ENCODE results near the gene SPTBN4. TPM values are rescaled to one million over a fixed set of nuclear protein-coding genes. Genes with fewer than 3 reads are reported as not detected.
"Not testable (repeated sequence)": the region's sequence is repeated elsewhere in the genome, so short reads cannot be mapped to it uniquely, and the experiment has no call there.

SPTBN4 gene
- 1 to 10 TPM in 3 of 4 donors, under 1 TPM in 1; 0.92 to 2.2 (median 1.6) TPM for polyA plus RNA-seq (ENCODE audit: insufficient read length in 4 of 4)

DNA sequence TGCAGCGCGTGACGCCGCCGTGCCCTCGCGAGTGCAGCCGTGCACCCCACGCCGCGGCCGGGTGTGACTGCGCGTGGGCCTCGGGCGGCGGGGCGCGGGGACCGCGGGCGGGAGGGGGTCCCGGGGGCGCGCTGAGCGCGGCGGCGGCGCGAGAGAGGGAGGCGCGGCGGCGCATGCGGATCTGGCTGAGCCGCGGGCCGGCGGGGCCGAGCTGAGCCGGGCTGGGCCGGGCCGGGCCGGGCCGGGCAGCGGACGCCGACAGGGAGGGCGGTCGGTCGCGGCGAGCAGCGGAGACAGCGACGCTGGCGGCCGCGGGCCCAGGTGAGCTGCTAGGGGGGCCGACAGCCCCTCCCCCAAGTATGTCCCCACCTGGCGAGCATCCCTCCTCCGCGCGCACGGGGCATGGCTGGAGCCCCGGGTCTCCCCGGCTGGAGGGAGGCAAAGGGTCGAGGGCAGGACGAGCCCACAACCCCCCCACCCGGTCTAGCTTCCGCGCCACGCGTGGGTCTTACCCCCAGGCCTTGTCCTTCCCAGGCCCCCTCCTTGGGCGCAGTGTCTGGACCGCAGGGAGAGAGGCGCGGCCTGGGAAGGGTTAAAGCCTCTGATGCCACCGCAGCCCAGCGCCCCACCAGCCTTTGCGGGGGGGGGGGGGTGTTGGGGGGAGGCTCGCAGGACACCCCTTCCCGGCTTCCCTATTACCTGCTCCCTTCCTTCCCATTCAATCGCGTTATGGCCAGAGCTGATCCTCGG is at the start of gene SPTBN4:
Gene SPTBN4 (plus strand): TSS at position 17 of the 750 bp plus-strand sequence. CDS start 5,621 bp downstream, outside the sequence.
- no peak for DNase-seq (ENCODE audit: low read depth in 4 of 4, low spot score in 2 of 4)

DNA sequence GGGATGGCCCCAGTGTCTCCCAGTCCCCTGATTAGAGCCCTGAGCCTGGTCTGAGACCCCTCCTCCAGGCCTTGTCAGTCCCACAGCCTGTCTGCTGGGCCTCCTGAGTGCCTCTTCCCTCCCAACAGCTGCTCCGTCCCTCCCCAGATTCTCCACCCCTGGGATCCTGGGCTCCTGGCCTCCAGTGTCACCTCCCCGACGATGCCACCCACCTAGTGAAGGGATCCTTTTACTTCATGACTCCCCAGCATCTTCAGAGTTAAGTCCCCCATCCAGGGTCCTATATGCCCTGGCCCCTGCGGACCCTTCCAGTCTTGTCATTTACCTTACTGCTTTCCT is 49.2 kb upstream of the SPTBN4 start:
- DNase-seq (ENCODE audit: low read depth in 4 of 4, low spot score in 2 of 4) = no peak

DNA sequence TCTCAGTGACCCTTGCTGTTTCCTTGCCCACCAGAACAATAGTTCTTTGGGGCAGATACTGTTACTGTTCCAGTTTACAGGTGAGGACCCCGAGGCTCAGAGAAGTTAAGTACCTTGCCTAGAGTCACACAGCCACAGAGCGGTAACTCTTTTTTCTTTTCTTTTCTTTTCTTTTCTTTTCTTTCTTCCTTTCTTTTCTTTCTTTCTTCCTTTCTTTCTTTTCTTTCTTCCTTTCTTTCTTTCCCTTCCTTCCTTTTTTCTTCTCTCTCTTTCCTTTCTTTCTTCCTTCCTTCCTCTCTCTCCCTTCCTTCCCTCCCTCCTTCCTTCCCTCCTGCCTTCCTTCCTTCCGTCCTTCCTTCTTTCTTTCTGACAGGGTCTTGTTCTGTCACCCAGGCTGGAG is 48.8 kb upstream of the SPTBN4 start:
- no peak for DNase-seq (ENCODE audit: low read depth in 4 of 4, low spot score in 2 of 4)

DNA sequence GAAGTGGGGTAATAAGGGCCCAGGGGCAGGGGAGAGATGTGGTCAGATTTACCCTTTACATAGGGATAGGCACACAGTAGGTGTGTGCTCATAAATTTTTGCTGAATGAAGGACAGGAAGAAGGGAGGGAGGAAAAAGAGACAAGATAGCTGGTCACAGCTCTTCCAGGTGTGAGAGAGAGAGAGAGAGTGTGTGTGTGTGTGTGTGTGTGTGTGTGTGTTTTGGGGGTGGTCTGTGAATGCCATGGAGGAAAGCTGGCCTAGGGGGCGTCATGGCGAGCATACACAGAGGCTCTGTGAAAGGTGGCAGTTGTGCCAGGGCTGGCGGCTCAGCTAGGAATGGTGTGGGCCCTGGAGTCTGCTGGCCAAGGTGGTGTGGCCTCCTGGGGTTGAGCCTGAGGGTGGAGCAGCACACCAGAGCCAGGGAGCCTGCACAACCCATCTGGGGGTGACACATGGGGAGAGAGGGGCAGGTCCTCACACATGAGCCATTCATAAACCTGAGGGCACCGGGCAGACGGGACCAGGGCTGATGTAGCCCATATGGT is 47.7 kb upstream of the SPTBN4 start:
- no peak for DNase-seq (ENCODE audit: low read depth in 4 of 4, low spot score in 2 of 4)

DNA sequence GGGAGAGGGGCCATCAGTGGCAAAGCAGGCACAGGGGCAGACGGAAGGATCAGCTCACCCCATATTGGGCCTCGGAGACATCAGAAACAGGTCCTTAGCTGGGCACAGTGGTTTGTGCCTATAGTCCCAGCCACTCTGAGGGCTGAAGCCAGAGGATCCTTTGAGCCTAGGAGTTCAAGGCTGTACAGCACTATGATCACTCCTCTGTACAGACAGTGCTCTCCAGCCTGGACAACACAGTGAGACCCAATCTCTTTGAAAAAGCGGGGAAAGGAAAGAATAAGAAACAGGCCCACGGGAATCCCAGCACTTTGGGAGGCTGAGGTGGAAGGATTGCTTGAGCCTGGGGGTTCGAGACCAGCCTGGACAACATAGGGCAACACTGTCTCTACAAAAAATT is 47.0 kb upstream of the SPTBN4 start:
- DNase-seq (ENCODE audit: low read depth in 4 of 4, low spot score in 2 of 4) = no peak

DNA sequence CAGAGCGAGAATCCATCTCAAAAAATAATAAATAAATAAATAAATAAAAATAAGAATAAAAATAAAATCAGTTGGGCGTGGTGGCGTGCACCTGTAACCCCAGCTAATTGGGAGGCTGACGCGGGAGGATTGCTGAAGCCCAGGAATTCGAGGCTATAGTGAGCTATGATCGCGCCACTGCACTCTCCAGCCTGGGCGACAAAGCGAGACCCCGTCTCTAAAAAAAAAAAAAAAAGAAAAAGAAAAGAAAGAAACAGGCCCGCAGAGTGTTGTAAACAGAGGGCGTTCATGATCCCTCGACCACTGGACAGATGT is 46.4 kb upstream of the SPTBN4 start:
- no peak for DNase-seq (ENCODE audit: low read depth in 4 of 4, low spot score in 2 of 4)

DNA sequence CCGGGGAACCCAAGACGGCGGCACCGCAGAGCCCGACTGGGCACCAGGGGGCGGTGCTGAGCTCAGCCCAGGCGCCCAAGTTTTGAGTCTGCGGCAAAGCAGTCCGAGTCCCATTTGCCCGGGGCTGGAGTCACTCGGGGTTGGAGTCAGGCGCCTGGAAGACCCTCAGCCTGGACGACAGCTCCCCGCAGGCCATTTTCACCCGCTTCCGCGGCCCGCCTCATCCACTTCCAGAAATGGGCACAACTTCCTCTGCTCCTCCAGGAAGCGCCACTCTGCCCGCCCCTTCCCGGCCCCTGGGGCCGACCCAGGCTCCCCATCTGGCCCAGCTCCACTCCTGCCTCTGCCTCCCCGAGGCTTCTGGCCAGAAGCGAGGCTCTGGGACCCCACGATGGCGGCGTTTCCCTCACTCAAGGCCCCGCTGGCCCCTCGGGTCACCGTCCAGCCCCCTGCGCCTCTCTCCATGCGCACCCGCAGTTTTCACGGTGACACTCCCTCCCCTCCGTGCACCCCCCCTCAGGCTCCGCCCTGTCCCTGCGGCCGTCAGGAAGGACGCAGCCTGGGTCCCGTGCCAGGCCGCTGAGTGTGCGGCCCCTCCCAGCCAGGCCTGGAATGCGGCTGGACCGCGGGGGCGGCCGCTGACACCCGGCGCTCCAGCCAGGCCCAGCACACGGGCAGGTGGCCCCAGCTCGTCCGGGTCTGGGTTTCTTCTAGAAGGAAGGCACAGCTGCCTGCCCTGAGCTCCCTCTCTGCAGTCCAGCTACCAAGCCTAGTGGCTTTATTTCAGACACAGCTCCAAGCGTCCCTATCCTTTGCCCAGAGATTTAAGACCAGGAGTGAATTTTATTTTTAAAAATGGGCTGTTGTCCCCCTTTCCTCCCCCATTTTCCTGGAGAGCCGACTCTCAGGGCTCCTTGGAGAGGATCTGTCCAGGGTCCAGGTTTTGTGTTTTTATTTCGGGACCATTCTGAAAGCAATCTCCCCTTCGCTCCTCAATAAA is 45.7 kb upstream of the SPTBN4 start:
- peak in 3 of 4 donors; percentile 75 to 88 (median 81) for DNase-seq (ENCODE audit: low read depth in 4 of 4, low spot score in 2 of 4)

DNA sequence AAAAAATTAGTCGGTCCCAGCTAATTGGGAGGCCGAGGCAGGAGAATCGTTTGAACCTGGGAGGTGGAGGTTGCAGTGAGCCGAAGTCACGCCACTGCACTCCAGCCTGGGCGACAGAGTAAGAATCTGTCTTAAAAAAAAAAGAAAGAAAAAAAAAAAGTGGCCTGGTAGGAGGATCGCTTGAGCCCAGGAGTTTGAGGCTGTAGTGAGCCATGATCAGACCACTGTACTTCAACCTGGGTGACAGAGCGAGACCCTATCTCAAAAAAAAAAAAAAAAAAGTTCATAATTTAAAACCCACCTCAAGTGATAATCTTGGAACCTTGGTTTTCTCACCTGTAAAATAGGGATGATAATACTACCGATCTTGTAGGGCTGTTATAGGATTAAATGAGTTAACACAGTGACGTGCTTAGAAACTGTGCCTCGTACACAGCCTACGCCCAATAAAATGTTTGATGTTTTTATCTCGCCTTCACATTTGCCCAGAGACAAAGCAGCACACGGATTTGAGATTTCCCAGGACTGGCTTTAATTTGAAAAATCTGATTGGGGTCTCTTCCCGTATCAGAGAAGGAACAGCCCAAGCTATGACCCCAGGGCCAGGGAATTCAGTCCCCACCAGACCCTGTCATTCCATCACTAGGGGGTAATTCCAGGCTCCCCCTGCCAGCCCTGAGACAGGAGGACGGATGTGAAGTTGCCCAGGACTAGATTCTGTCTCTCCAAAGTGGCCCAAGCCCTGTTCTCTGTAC is 44.6 kb upstream of the SPTBN4 start:
- DNase-seq (ENCODE audit: low read depth in 4 of 4, low spot score in 2 of 4) = no peak

DNA sequence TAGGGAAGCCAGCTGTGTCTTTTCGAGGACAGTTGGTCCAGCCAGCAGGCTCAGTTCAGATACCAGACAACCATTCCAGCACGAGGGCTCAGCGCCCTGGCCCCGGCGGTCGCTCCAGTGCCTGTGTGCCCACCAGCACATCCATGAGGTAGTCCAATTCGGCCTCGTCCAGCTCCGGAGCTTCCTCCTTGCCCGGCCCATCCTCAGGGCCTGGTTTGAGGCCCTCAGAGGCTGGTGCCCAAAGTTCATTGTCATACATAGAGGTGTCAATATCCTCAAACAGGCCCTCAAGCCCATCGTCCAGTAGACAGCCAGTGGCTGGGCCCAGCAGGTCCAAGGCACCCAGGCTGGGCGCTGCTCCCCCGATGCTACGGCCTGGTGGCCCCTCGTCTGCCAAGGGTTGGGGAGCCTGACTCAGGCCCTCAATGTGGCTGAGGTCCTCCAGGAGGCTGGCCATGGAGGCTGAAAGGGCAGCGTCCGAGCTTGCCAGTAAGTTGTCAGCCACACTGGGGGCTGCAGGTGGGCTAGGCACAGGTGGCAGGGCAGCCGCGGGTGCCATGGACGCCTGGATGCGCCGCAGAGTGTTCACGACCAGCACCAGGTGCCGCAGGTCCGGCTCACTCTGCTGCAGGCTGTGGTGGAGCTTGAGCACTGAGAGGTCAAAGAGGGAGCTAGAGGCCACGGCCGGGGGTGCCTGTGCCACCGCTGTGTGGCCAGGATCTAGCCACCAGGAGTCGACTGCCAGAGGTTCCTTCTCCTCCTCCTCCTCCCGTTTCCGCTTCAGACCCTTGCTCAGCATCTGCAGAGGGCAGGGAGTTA is 43.8 kb upstream of the SPTBN4 start:
- DNase-seq (ENCODE audit: low read depth in 4 of 4, low spot score in 2 of 4) = no peak

DNA sequence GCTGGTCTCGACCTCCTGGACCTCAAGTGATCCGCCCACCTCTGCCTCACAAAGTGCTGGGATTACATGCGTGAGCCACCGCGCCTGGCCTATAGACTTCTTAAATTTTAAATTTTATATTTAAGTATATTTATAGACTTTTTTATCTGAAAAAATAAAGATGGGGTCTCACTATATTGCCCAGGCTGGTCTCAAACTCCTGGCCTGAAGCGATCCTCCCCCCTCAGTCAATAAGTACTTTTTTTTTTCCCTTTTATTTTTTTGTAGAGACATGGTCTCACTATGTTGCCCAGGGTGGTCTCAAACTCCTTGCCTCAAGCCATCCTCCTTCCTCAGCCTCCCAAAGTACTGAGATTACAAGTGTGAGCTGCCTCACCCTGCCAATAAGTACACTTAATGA is 42.9 kb upstream of the SPTBN4 start:
- DNase-seq (ENCODE audit: low read depth in 4 of 4, low spot score in 2 of 4) = no peak

DNA sequence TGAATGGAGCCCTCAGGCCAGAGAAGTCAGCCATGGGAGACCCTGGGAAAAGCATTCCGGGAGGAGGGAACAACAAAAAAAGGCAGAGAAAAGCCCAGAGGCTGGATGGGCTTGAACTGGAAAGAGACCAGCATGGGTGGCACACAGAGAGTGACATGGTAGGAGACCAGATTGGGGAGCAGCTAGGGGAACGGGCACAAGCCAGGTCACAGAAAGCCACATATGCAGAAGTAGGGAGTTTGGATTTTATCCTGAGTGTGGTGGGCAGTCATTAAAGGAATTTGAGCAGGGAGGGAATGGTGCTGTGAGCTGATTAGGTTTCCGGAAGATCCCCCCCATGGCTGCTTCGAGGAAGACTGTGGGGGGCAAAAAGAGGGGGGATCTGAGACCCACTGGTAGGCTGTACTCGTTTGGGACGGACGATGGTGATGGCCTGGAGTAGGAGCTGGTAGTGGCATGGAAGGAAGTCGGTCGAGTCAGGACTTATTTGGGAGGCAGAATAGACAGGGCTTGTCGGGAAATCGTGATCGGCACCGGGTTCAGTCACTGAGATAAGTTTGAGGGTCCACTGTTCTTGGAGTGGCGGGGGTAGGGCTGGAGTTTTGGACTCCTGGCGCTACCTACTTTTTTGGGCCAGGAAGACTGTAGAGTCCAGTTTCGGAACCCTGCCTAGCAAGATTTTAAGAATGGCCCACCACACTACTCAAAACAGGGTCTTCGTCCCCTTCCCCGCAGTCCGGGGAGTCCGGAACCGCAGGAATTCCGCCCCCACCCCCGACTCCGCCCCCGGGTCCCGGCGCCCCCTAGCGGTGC is 42.0 kb upstream of the SPTBN4 start:
- DNase-seq (ENCODE audit: low read depth in 4 of 4, low spot score in 2 of 4) = no peak

DNA sequence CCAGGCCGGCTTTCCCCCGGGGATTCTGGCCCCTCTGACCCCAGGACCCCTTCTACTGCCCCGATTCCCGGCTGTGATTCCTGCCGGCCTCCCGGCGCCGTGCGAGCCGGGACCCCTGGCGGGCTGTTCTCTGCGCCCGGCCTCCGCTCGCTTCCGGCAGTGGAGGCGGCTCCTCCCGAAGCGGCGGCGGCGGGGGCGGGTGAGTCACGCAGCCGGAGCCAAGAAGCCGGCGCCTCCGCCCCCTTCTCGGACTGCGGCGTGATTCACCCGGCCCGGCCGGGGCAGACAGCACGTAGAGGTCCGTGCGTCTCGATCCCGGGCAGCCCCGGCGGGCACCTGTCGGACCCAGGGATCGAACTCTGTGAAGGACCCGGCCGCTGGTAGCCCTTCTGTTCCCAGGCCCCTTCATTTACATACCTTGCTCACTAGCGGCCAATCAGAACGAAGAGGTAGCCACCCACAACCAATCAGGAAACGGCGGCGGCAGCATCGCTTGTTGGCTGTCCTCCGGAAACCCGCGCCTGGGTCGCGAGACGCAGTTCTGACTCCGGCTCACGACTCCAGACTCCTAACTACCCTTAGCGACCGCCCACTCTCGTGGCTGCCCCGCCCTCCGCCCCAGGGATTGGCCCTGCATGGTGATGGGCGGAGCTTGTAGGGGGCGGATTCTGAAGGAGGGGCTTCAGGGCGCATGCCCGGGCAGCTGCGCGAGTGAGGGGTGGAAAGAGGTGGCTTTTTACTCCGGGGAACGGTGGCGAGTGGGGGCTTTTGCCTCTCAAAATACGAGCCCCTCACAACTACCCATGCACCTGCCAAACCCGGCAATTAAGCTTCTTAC is 41.1 kb upstream of the SPTBN4 start, which contains the start of gene SERTAD1:
Gene SERTAD1 (minus strand): TSS at position 543 of the 838 bp plus-strand sequence. CDS start 2,446 bp downstream, outside the sequence.
- DNase-seq (ENCODE audit: low read depth in 4 of 4, low spot score in 2 of 4) = peak; percentile 97 to 99 (median 98)

DNA sequence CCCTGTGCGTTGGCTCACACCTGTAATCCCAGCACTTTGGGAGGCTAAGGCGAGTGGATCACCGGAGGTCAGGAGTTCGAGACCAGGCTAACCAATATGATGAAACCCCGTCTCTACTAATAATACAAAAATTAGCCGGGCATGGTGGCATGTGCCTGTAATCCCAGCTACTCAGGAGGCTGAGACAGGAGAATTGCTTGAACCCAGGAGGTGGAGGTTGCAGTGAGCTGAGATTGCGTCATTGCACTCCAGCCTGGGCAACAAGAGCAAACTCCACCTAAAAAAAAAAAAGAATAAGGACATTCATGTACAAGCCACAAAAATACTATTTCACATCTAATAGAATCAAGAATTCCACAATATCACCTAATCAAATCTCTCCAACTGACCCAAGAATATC is 38.6 kb upstream of the SPTBN4 start:
- not testable (repeated sequence) for DNase-seq (ENCODE audit: low read depth in 4 of 4, low spot score in 2 of 4)

DNA sequence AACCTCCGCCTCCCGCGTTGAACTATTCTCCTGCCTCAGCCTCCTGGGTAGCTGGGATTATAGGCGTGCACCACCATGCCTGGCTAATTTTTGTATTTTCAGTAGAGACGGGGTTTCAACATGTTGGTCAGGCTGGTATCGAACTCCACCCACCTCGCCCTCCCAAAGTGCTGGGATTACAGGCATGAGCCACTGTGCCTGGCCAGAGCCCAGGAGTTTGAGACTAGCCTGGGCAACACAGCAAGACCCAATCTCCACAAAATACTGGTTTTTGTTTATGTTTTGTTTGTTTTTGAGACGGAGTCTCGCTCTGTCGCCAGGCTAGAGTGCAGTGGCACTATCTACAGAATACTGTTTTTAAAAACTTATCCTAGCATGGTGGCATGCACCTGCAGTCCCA is 36.6 kb upstream of the SPTBN4 start:
- DNase-seq (ENCODE audit: low read depth in 4 of 4, low spot score in 2 of 4) = not testable (repeated sequence)

DNA sequence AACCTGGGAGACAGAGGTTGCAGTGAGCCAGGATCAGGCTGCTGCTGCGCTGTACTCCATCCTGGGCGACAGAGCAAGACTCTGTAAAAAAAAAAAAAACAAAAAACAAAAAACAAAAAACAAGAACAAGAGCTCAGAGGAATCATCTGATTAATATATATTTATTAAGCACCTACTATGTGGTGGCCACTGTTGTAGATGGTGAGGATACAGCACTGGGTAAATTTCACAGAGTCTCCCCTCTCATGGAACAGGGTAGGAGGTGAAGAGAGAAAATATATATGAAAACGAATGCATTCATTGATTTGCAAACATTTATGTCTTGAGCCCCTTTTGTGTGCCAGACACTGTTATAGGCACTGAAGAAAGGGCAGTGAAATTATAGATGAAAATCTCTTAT is 35.1 kb upstream of the SPTBN4 start:
- DNase-seq (ENCODE audit: low read depth in 4 of 4, low spot score in 2 of 4) = no peak

DNA sequence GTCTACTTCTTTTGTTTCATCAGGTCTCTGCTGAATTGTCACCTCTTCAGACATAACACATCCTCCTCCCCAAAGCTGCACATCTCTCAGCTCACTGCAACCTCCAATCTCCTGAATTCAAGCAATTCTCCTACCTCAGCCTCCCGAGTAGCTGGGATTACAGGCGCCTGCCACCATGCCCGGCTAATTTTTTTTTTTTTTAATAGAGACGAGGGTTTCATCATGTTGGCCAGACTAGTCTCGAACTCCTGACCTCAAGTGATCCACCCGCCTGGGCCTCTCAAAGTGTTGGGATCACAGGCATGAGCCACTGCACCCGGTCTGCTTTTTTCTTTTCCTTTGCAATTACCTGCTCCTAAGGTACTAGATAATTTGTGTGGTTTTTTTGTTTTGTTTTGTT is 34.0 kb upstream of the SPTBN4 start:
- DNase-seq (ENCODE audit: low read depth in 4 of 4, low spot score in 2 of 4) = not testable (repeated sequence)

DNA sequence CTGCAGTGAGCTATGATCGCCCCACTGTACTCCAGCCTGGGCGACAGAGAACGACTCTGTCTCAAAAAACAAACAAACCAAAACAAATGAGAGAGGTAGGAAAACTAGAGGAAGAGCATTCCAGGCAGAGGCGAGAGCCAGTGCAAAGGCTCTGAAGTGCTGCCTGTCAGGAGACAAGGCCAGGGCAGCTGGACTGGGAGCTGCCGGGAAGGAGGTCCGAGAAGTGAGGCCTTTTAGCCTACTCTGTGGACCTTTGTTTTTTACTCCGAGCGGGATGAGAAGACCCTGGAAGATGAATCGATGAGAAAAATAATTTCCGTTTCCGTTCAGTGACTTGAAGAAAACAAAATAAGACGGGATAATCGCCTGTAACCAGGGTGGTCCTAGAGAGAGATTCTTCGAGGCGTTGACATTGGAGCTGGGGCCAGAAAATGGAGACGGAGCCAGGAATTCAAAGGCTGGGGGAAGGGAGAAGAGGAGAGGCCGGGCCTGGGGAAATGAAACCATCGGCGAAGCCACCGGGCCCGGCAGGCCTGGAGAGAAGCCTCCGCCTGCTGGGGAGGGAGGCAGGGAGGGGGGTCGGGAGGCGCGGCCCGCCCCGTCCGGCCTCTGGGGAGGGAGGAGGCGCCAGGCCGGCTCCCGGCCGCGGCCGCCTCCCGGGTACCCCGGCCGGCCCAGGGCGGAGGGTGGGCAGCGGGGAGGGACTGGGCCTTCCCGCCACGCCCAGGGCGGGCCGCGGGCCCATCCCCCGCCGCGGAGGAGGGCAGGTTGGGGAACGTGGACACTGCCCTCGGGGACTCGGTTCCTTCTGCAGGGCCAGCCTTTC is 33.2 kb upstream of the SPTBN4 start:
- peak in 2 of 4 donors; percentile 89 to 95 for DNase-seq (ENCODE audit: low read depth in 4 of 4, low spot score in 2 of 4)
